Skeletal muscle satellite cell (primary cell): ENCODE measurements around the gene MARF1.

ENCODE experiments used
- H3K27me3 ChIP-seq: 2 replicates; pipeline ENCODE4 v1.7.0; 2013; ENCODE audit warnings: low read length; ENCODE audit not compliant: control insufficient read depth, insufficient read depth
- H3K36me3 ChIP-seq: 2 replicates; pipeline ENCODE4 v1.7.0; 2013; ENCODE audit warnings: mild to moderate bottlenecking, control low read depth, low read length; ENCODE audit not compliant: insufficient read depth
- H3K4me1 ChIP-seq: 2 replicates; pipeline ENCODE4 v1.7.0; 2013; ENCODE audit warnings: low read length; ENCODE audit not compliant: control insufficient read depth, insufficient read depth
- H3K4me2 ChIP-seq: 2 replicates; pipeline ENCODE4 v1.7.0; 2013; ENCODE audit warnings: mild to moderate bottlenecking, low read length
- H3K4me3 ChIP-seq: 2 replicates; pipeline ENCODE4 v1.7.0; 2013; ENCODE audit warnings: low read length
- H3K9ac ChIP-seq: 2 replicates; pipeline ENCODE4 v1.7.0; 2013; ENCODE audit warnings: mild to moderate bottlenecking, low read depth, low read length, moderate library complexity
- H3K9me3 ChIP-seq: replicated peaks from 2 replicates; pipeline ENCODE4 v1.7.0; 2013; ENCODE audit warnings: mild to moderate bottlenecking, control low read depth, low read length

The MARF1 gene

DNA sequence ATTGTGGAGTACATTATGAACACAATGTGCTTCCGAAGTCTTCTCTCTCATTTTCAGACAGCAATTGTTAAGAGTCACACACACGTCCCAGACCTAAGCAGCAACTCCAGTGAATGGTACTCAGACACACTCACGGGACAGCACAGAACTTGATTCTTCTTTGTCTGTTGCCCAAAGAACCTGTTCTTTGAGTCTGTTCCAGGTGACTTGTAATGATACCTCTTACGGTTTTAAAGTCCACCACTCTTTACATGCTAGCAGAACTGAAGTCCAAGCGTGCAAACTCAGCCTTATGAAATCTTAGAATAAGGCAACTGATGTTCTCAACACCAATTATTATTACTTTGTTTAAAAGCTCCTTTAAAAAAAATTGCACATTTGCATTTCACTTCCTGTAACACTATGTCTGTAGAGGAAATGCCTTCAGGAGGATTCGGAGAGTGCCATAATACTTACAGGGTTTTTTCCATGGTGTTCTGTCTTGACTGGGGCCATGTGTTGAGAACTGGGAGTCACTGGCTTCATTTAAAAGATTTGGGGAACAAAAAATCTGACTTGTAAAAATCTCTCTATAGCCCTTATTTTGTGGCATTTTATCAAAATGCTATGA, 48.1 kb downstream of the MARF1 start:
- no peak overlapping the region for H3K4me2 ChIP-seq
- peaks cover 45% of the 10 kb centered on the region for H3K36me3 ChIP-seq
- H3K9me3 ChIP-seq, result no peaks in the 10 kb centered on the region
- no peak overlapping the region for H3K4me3 ChIP-seq
- peaks cover 13% of the 10 kb centered on the region for H3K4me1 ChIP-seq
- no peak overlapping the region for H3K9ac ChIP-seq
- H3K27me3 ChIP-seq, result no peaks in the 10 kb centered on the region

GRCh38 chr16:15593235-15593634, 49.7 kb downstream of the MARF1 start:
- H3K4me2 ChIP-seq, result no peak overlapping the region
- H3K4me1 ChIP-seq, result peaks cover 13% of the 10 kb centered on the region
- H3K9ac ChIP-seq, result no peak overlapping the region
- peaks cover 43% of the 10 kb centered on the region for H3K36me3 ChIP-seq
- no peak overlapping the region for H3K4me3 ChIP-seq
- H3K27me3 ChIP-seq, result no peaks in the 10 kb centered on the region
- H3K9me3 ChIP-seq, result no peaks in the 10 kb centered on the region

GRCh38 chr16:15592324-15592723, 50.6 kb downstream of the MARF1 start:
- H3K4me2 ChIP-seq, result no peak overlapping the region
- peaks cover 43% of the 10 kb centered on the region for H3K36me3 ChIP-seq
- H3K4me3 ChIP-seq, result no peak overlapping the region
- no peak overlapping the region for H3K9ac ChIP-seq
- peaks cover 13% of the 10 kb centered on the region for H3K4me1 ChIP-seq
- H3K9me3 ChIP-seq, result no peaks in the 10 kb centered on the region
- no peaks in the 10 kb centered on the region for H3K27me3 ChIP-seq

- H3K27me3 ChIP-seq, result no peaks in the 10 kb centered on the region
- peaks cover 50% of the 10 kb centered on the region for H3K36me3 ChIP-seq
- no peak overlapping the region for H3K9ac ChIP-seq
- peaks cover 10% of the 10 kb centered on the region for H3K9me3 ChIP-seq
- no peak overlapping the region for H3K4me3 ChIP-seq
- peaks cover 13% of the 10 kb centered on the region for H3K4me1 ChIP-seq
- no peak overlapping the region for H3K4me2 ChIP-seq
Observed at GRCh38 chr16:15587152-15587825, 55.7 kb downstream of the MARF1 start.

DNA sequence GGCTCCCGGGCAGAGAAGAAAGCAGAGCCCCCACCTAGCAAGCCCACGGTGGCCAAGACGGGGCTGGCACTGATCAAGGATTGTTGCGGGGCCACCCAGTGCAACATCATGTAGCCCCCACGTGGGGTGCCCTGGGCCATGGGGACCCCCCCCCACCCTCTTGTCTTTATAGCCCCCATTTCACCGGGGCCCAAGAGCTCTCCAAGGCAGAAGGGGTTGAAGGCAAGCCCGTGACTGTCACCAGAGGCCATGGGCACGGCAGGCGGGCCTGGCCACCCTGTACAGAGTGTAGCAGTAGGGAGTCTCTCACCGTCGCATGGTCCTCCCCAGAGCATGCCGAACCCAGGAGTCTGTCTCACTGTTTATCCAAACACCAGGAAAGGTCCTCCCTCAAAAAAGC, 56.2 kb downstream of the MARF1 start:
- Histone ChIP-seq H3K4me2 (no peak overlapping the region), H3K4me3 (no peak overlapping the region), H3K9me3 (peaks cover 10% of the 10 kb centered on the region), H3K4me1 (peaks cover 13% of the 10 kb centered on the region), H3K27me3 (no peaks in the 10 kb centered on the region), H3K9ac (no peak overlapping the region), H3K36me3 (peaks cover 50% of the 10 kb centered on the region)

- Histone ChIP-seq H3K9me3 (peaks cover 10% of the 10 kb centered on the region), H3K9ac (no peak overlapping the region), H3K4me3 (no peak overlapping the region), H3K4me2 (no peak overlapping the region), H3K27me3 (no peaks in the 10 kb centered on the region), H3K36me3 (peaks cover 50% of the 10 kb centered on the region), H3K4me1 (peaks cover 7% of the 10 kb centered on the region)
Observed at GRCh38 chr16:15585956-15586355, 57.0 kb downstream of the MARF1 start.

GRCh38 chr16:15583526-15583925, 59.4 kb downstream of the MARF1 start:
- H3K27me3 ChIP-seq, result no peaks in the 10 kb centered on the region
- peaks cover 40% of the 10 kb centered on the region for H3K36me3 ChIP-seq
- H3K4me3 ChIP-seq, result no peak overlapping the region
- H3K9me3 ChIP-seq, result peaks cover 10% of the 10 kb centered on the region
- no peaks in the 10 kb centered on the region for H3K4me1 ChIP-seq
- no peak overlapping the region for H3K4me2 ChIP-seq
- no peak overlapping the region for H3K9ac ChIP-seq

GRCh38 chr16:15581127-15581815, 61.7 kb downstream of the MARF1 start:
- Histone ChIP-seq H3K4me1 (no peaks in the 10 kb centered on the region), H3K36me3 (peaks cover 18% of the 10 kb centered on the region), H3K4me2 (no peak overlapping the region), H3K9me3 (peaks cover 3% of the 10 kb centered on the region), H3K9ac (no peak overlapping the region), H3K27me3 (no peaks in the 10 kb centered on the region), H3K4me3 (no peak overlapping the region)

DNA sequence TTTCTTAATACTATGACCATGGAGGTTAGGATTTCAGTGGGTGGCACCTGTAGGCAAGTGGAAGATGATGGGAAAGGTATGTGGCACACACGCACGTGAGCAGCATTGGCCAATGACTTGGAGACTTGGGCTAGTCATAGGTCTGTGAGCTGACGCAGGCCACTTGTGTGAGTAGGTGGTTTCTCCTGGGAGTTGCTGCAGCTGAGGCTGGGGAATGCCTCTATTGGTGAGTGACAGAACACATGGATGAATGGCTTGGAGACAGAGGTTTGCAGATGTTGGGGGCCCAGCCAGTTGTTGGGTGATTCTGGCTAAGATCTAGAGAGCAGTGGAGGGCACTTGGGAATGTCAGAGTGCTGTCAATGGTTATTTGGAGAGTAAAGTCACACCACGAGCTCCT, 64.1 kb downstream of the MARF1 start:
- peaks cover 15% of the 10 kb centered on the region for H3K36me3 ChIP-seq

GRCh38 chr16:15576960-15577958, 65.7 kb downstream of the MARF1 start:
- H3K9ac ChIP-seq, result no peak overlapping the region
- H3K27me3 ChIP-seq, result no peaks in the 10 kb centered on the region
- H3K4me1 ChIP-seq, result peaks cover 16% of the 10 kb centered on the region
- H3K4me2 ChIP-seq, result no peak overlapping the region
- no peaks in the 10 kb centered on the region for H3K9me3 ChIP-seq
- H3K4me3 ChIP-seq, result no peak overlapping the region
- peaks cover 7% of the 10 kb centered on the region for H3K36me3 ChIP-seq

More for the DNA sequence above, 64.1 kb downstream of the MARF1 start:
- Histone ChIP-seq H3K4me1 (peaks cover 1% of the 10 kb centered on the region), H3K4me3 (no peak overlapping the region), H3K9ac (no peak overlapping the region), H3K27me3 (no peaks in the 10 kb centered on the region), H3K9me3 (no peaks in the 10 kb centered on the region), H3K4me2 (no peak overlapping the region)
